HEK293T (cell line): Measurements from ENCODE around the gene FBN1.

ENCODE experiments used
- CTCF ChIA-PET: fragments of 350-600 bp; formaldehyde crosslinking; extraction: SDS; loops from one replicate; lab custom pipeline; 2021; ENCODE audit warnings: antibody characterized with exemption, inconsistent platforms; lab: Yijun Ruan, JAX
- POLR2A ChIA-PET: fragments of 350-600 bp; formaldehyde crosslinking; extraction: SDS; loops from one replicate; lab custom pipeline; 2020; ENCODE audit warnings: antibody characterized with exemption, inconsistent platforms; lab: Yijun Ruan, JAX
- DNase-seq: peaks from one replicate; pipeline ENCODE4 v3.0.0; 2012; ENCODE audit warnings: mixed read lengths; ENCODE audit errors: extremely low spot score
- ARNT ChIP-seq: fragments of 450-650 bp; IDR thresholded peaks from 2 replicates; pipeline ENCODE4 v1.6.1; 2017; ENCODE audit warnings: mild to moderate bottlenecking
- BHLHE40 ChIP-seq: fragments of 450-650 bp; IDR thresholded peaks from 2 replicates; pipeline ENCODE4 v1.6.1; 2016; ENCODE audit warnings: mild to moderate bottlenecking, moderate library complexity, borderline replicate concordance
- CTBP1 ChIP-seq: fragments of 450-650 bp; IDR thresholded peaks from 2 replicates; pipeline ENCODE4 v1.6.1; 2016; ENCODE audit warnings: borderline replicate concordance
- ELF4 ChIP-seq: fragments of 450-650 bp; IDR thresholded peaks from 2 replicates; pipeline ENCODE4 v1.6.1; 2017; ENCODE audit warnings: antibody characterized with exemption
- FOXA1 ChIP-seq: fragments of 450-650 bp; IDR thresholded peaks from 2 replicates; pipeline ENCODE4 v1.6.1; 2016; ENCODE audit warnings: mild to moderate bottlenecking
- FOXK2 ChIP-seq: fragments of 450-650 bp; IDR thresholded peaks from 2 replicates; pipeline ENCODE4 v1.6.1; 2016; ENCODE audit warnings: mild to moderate bottlenecking
- FOXM1 ChIP-seq: fragments of 450-650 bp; IDR thresholded peaks from 2 replicates; pipeline ENCODE4 v1.6.1; 2017; ENCODE audit warnings: mild to moderate bottlenecking, borderline replicate concordance
- HDGF ChIP-seq: fragments of 450-650 bp; IDR thresholded peaks from 2 replicates; pipeline ENCODE4 v1.6.1; 2017; ENCODE audit warnings: antibody characterized with exemption, borderline replicate concordance
- L3MBTL2 ChIP-seq: fragments of 450-650 bp; conservative IDR thresholded peaks from 2 replicates; pipeline ENCODE4 v1.6.1; 2016; ENCODE audit warnings: mild to moderate bottlenecking
- LEF1 ChIP-seq: fragments of 450-650 bp; IDR thresholded peaks from 2 replicates; pipeline ENCODE4 v1.6.1; 2017; ENCODE audit warnings: mild to moderate bottlenecking, borderline replicate concordance
- NFRKB ChIP-seq: fragments of 450-650 bp; IDR thresholded peaks from 2 replicates; pipeline ENCODE4 v1.6.1; 2016; ENCODE audit warnings: mild to moderate bottlenecking, moderate library complexity
- PKNOX1 ChIP-seq: fragments of 450-650 bp; IDR thresholded peaks from 2 replicates; pipeline ENCODE4 v1.6.1; 2016
- SP1 ChIP-seq: fragments of 450-650 bp; IDR thresholded peaks from 2 replicates; pipeline ENCODE4 v1.6.1; 2017
- SUZ12 ChIP-seq: fragments of 450-650 bp; IDR thresholded peaks from 2 replicates; pipeline ENCODE4 v1.6.1; 2016; ENCODE audit warnings: mild to moderate bottlenecking
- TARDBP ChIP-seq: fragments of 450-650 bp; IDR thresholded peaks from 2 replicates; pipeline ENCODE4 v1.6.1; 2016
- ZNF384 ChIP-seq: fragments of 450-650 bp; IDR thresholded peaks from 2 replicates; pipeline ENCODE4 v1.6.1; 2016

FBN1 gene

GRCh38 chr15:48578965-48579364 is 66.5 kb downstream of the FBN1 start:
- TF ChIP-seq HDGF, result no peak
- TF ChIP-seq FOXA1, result no peak
- no peak for TF ChIP-seq BHLHE40
- TF ChIP-seq ARNT, result no peak
- TF ChIP-seq FOXM1, result no peak
- no peak for TF ChIP-seq FOXK2
- TF ChIP-seq TARDBP, result no peak
- TF ChIP-seq PKNOX1, result no peak
- TF ChIP-seq ZNF384, result no peak
- TF ChIP-seq SUZ12, result no peak
- TF ChIP-seq CTBP1, result no peak
- TF ChIP-seq ELF4, result no peak
- TF ChIP-seq NFRKB, result no peak
- no peak for TF ChIP-seq LEF1
- TF ChIP-seq SP1, result no peak
- DNase-seq, result no peak
- ChIA-PET POLR2A (no interaction called here), CTCF (interaction anchor here (0.6 kb wide), 1 partner anchor 251 kb away, joined by 3 read pairs; no protein-coding TSS in a partner anchor)

DNA sequence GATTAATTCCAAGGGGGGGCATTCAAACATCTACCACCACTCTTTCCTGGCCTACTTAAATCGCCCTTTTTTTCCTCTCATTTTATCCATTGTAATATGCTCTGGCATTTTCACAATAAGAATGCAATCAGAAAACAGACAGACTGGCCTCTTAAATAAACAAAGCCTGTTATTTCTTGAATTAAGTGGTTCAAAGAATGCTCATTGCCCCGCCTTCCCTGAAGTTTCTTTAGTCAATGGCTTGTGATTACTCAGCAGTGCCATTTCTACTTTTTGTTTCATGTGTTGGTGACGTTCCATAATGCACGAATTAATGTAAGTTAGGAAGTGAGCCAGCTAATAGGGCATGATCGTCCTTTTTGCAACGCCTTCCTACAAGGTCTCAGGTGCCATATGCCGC is 68.0 kb downstream of the FBN1 start:
- ChIA-PET CTCF (no interaction called here), POLR2A (no interaction called here)
- no peak for DNase-seq
- TF ChIP-seq SUZ12 (no peak), CTBP1 (no peak), ZNF384 (no peak), FOXK2 (no peak), LEF1 (no peak), HDGF (no peak), BHLHE40 (no peak), ELF4 (no peak), ARNT (no peak), FOXA1 (no peak), L3MBTL2 (no peak), PKNOX1 (no peak), NFRKB (no peak), TARDBP (no peak), FOXM1 (no peak), SP1 (no peak)

- ChIA-PET POLR2A (no interaction called here), CTCF (no interaction called here)
- DNase-seq, result no peak
- no peak for TF ChIP-seq FOXK2
- TF ChIP-seq FOXA1, result no peak
- no peak for TF ChIP-seq HDGF
- no peak for TF ChIP-seq ZNF384
- TF ChIP-seq FOXM1, result no peak
- no peak for TF ChIP-seq LEF1
- no peak for TF ChIP-seq ARNT
- TF ChIP-seq NFRKB, result no peak
- TF ChIP-seq TARDBP, result no peak
- no peak for TF ChIP-seq ELF4
- TF ChIP-seq L3MBTL2, result no peak
- no peak for TF ChIP-seq SUZ12
- no peak for TF ChIP-seq SP1
- TF ChIP-seq PKNOX1, result no peak
- TF ChIP-seq CTBP1, result no peak
These were observed 71.3 kb downstream of the FBN1 start for GRCh38 chr15:48574187-48574586.

DNA sequence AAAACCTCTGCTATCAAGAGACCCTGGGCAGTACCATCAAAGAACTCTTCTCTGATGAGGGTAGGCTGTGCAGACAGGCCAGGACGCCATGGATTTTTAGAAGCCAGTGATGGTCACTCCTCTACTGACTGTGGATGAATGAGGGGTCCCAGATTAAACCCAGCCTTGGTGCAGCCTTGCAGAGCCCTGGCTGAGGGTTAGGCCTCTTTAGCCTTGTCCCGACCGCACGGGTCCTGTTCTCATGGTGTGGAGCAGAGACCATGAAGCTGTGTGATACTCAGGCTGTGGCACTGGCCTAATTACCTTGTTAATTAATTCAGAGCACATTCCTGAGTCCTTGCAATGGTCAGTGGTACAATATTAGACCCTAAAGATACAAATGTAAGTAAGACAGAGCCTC is 71.7 kb downstream of the FBN1 start:
- ChIA-PET POLR2A (no interaction called here), CTCF (no interaction called here)
- TF ChIP-seq ARNT (no peak), PKNOX1 (no peak), NFRKB (no peak), TARDBP (no peak), HDGF (no peak), ZNF384 (no peak), ELF4 (no peak), FOXK2 (no peak), FOXM1 (no peak), BHLHE40 (no peak), CTBP1 (no peak)
- no peak for DNase-seq

GRCh38 chr15:48572823-48573222 is 72.7 kb downstream of the FBN1 start:
- TF ChIP-seq ARNT (no peak), TARDBP (no peak), SP1 (no peak), ZNF384 (no peak)
- DNase-seq, result no peak
- CTCF ChIA-PET, result interaction anchor here (1.2 kb wide), 1 partner anchor 11 kb away, joined by 3 read pairs; no protein-coding TSS in a partner anchor
- POLR2A ChIA-PET, result no interaction called here

GRCh38 chr15:48571510-48571909 is 74.0 kb downstream of the FBN1 start:
- TF ChIP-seq HDGF (no peak), SP1 (no peak), TARDBP (no peak), LEF1 (no peak), NFRKB (no peak), ARNT (no peak), CTBP1 (no peak), L3MBTL2 (no peak), FOXM1 (no peak), BHLHE40 (no peak), SUZ12 (no peak), ELF4 (no peak), FOXK2 (no peak), PKNOX1 (no peak), ZNF384 (no peak), FOXA1 (no peak)
- POLR2A ChIA-PET, result no interaction called here
- no peak for DNase-seq
- CTCF ChIA-PET, result no interaction called here
